Measurements from ENCODE around the gene MYO18B.

MYO18B gene

DNA sequence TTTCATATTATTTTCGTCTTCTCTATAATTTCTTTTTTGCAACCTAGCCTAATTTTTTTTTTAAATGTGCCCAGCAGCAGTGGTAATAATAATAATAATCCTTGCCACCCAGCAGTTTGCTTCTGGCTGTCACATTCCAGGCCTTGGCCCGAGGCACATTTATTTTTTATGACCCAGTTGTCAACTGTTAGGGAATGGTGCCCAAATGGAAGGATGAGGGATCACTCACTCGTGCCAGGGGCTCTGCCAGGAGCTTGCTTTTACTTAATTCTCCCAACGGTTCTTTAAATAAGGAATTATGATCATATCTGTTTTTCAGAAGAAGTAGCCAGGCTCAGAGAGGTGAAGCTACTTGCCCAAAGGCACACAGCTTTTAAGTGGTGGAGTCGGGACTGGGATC lies 49.6 kb downstream of the MYO18B start (continued):
- TF ChIP-seq, protein P1, sequence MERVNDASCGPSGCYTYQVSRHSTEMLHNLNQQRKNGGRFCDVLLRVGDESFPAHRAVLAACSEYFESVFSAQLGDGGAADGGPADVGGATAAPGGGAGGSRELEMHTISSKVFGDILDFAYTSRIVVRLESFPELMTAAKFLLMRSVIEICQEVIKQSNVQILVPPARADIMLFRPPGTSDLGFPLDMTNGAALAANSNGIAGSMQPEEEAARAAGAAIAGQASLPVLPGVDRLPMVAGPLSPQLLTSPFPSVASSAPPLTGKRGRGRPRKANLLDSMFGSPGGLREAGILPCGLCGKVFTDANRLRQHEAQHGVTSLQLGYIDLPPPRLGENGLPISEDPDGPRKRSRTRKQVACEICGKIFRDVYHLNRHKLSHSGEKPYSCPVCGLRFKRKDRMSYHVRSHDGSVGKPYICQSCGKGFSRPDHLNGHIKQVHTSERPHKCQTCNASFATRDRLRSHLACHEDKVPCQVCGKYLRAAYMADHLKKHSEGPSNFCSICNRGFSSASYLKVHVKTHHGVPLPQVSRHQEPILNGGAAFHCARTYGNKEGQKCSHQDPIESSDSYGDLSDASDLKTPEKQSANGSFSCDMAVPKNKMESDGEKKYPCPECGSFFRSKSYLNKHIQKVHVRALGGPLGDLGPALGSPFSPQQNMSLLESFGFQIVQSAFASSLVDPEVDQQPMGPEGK (CRISPR knock-in tag; IDR thresholded peaks at IDR 0.05; ENCODE audit: borderline replicate concordance): no peak

DNA sequence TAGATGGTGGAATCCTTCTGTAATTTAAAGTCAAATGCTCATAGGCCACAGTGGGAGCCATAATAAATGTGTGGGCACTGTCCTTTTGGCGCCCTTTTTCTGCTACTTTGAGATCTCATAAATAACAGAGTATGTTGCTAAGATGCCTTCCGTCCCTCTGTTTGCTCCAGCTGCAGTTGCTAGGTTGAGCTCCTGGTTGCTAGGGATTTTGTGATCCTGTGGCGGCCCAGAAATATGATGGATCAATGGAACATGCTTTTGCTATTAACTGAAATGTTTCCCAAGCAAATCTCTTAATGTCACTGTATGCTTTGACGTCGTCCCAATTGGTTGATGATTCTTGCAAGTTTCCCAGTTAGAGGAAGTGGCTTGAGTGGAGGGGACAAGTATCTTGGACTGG lies 53.5 kb downstream of the MYO18B start:
- TF ChIP-seq ZC3H10 (CRISPR knock-in tag; IDR thresholded peaks at IDR 0.05): no peak
- TF ChIP-seq, protein P1 (CRISPR knock-in tag; IDR thresholded peaks at IDR 0.05; ENCODE audit: borderline replicate concordance): no peak
- no peak for TF ChIP-seq ESRRG (CRISPR knock-in tag; IDR thresholded peaks at IDR 0.05)
- TF ChIP-seq, protein P2, sequence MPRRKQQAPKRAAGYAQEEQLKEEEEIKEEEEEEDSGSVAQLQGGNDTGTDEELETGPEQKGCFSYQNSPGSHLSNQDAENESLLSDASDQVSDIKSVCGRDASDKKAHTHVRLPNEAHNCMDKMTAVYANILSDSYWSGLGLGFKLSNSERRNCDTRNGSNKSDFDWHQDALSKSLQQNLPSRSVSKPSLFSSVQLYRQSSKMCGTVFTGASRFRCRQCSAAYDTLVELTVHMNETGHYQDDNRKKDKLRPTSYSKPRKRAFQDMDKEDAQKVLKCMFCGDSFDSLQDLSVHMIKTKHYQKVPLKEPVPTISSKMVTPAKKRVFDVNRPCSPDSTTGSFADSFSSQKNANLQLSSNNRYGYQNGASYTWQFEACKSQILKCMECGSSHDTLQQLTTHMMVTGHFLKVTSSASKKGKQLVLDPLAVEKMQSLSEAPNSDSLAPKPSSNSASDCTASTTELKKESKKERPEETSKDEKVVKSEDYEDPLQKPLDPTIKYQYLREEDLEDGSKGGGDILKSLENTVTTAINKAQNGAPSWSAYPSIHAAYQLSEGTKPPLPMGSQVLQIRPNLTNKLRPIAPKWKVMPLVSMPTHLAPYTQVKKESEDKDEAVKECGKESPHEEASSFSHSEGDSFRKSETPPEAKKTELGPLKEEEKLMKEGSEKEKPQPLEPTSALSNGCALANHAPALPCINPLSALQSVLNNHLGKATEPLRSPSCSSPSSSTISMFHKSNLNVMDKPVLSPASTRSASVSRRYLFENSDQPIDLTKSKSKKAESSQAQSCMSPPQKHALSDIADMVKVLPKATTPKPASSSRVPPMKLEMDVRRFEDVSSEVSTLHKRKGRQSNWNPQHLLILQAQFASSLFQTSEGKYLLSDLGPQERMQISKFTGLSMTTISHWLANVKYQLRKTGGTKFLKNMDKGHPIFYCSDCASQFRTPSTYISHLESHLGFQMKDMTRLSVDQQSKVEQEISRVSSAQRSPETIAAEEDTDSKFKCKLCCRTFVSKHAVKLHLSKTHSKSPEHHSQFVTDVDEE (CRISPR knock-in tag; IDR thresholded peaks at IDR 0.05): no peak
- no peak for TF ChIP-seq CSDC2 (CRISPR knock-in tag; IDR thresholded peaks at IDR 0.05)
- TF ChIP-seq TOX (CRISPR knock-in tag; IDR thresholded peaks at IDR 0.05; ENCODE audit: borderline replicate concordance): no peak
- TF ChIP-seq ZNF565 (CRISPR knock-in tag; conservative IDR thresholded peaks at IDR 0.05; ENCODE audit: low read depth): no peak
- TF ChIP-seq, protein P3, sequence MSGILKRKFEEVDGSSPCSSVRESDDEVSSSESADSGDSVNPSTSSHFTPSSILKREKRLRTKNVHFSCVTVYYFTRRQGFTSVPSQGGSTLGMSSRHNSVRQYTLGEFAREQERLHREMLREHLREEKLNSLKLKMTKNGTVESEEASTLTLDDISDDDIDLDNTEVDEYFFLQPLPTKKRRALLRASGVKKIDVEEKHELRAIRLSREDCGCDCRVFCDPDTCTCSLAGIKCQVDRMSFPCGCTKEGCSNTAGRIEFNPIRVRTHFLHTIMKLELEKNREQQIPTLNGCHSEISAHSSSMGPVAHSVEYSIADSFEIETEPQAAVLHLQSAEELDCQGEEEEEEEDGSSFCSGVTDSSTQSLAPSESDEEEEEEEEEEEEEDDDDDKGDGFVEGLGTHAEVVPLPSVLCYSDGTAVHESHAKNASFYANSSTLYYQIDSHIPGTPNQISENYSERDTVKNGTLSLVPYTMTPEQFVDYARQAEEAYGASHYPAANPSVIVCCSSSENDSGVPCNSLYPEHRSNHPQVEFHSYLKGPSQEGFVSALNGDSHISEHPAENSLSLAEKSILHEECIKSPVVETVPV (CRISPR knock-in tag; IDR thresholded peaks at IDR 0.05): no peak
- TF ChIP-seq ISL1 (CRISPR knock-in tag; IDR thresholded peaks at IDR 0.05): no peak
- no peak for TF ChIP-seq GLIS3 (CRISPR knock-in tag; IDR thresholded peaks at IDR 0.05)
- no peak for TF ChIP-seq PPARA (CRISPR knock-in tag; IDR thresholded peaks at IDR 0.05; ENCODE audit: borderline replicate concordance)
- no peak for TF ChIP-seq ZFP3 (CRISPR knock-in tag; IDR thresholded peaks at IDR 0.05)
- TF ChIP-seq ZFP30 (CRISPR knock-in tag; IDR thresholded peaks at IDR 0.05): no peak
- no peak for TF ChIP-seq RARB (CRISPR knock-in tag; IDR thresholded peaks at IDR 0.05)
- TF ChIP-seq BACH2 (CRISPR knock-in tag; IDR thresholded peaks at IDR 0.05; ENCODE audit: borderline replicate concordance): no peak
- ATAC-seq: no peak

DNA sequence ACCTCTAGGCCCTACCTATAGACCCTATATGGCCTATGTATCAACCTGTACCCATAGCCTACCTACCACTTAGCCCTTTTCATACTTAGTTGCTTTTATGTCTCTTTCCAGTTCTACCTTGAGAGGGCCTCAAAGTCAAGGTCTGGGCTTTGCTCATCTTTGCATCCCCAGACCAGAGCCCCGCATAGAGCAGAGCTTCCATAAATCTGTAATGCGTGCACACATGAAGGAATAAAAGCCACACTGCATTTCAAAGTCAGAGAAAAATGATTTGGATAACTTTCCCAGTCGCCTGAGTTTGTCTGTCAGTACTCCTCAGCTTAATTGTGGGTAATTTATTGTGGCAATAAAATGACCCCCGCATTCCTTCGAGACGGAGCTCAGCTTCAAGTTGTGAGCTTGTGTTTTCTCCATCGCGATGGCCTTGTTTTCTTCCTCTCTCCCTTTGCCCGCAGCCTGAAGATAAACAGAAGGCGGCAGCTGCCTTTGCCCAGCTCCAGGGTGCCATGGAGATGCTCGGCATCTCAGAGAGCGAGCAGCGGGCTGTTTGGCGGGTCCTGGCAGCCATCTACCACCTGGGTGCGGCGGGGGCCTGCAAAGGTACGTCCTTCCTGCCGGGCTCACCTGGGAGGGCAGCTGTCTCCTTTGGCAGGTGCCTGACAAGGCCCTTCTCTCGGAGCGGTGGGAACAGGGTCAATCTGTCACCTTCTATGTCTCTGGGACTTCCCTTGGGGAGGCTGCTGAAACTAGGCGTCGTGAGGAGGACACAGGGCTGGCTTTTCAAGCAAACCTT lies 55.7 kb downstream of the MYO18B start:
- no peak for ATAC-seq
- TF ChIP-seq OSR1 (CRISPR knock-in tag; IDR thresholded peaks at IDR 0.05) (no peak), SNAI2 (CRISPR knock-in tag; IDR thresholded peaks at IDR 0.05) (no peak), ARNTL (CRISPR knock-in tag; IDR thresholded peaks at IDR 0.05; ENCODE audit: borderline replicate concordance, low read depth) (no peak), BACH2 (CRISPR knock-in tag; IDR thresholded peaks at IDR 0.05; ENCODE audit: borderline replicate concordance) (no peak), TCF4 (CRISPR knock-in tag; IDR thresholded peaks at IDR 0.05; ENCODE audit: borderline replicate concordance) (no peak), ISL1 (CRISPR knock-in tag; IDR thresholded peaks at IDR 0.05) (no peak), GLIS3 (CRISPR knock-in tag; IDR thresholded peaks at IDR 0.05) (no peak), ZNF565 (CRISPR knock-in tag; conservative IDR thresholded peaks at IDR 0.05; ENCODE audit: low read depth) (no peak)
- TF ChIP-seq, protein P3 (CRISPR knock-in tag; IDR thresholded peaks at IDR 0.05): no peak
- TF ChIP-seq, protein P4, sequence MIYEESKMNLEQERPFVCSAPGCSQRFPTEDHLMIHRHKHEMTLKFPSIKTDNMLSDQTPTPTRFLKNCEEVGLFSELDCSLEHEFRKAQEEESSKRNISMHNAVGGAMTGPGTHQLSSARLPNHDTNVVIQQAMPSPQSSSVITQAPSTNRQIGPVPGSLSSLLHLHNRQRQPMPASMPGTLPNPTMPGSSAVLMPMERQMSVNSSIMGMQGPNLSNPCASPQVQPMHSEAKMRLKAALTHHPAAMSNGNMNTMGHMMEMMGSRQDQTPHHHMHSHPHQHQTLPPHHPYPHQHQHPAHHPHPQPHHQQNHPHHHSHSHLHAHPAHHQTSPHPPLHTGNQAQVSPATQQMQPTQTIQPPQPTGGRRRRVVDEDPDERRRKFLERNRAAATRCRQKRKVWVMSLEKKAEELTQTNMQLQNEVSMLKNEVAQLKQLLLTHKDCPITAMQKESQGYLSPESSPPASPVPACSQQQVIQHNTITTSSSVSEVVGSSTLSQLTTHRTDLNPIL (CRISPR knock-in tag; IDR thresholded peaks at IDR 0.05; ENCODE audit: low read depth): no peak
